Large intestine (tissue), 3 donors: ENCODE measurements around the gene SPSB3. TPM values are rescaled to one million over a fixed set of nuclear protein-coding genes. Genes with fewer than 3 reads are reported as not detected.

Experiments
- DNase-seq, 2 donors: peaks; one replicate each; pipeline versions ENCODE4 v3.0.0 to v3.0.0-alpha.2; 2013
- H3K27ac ChIP-seq: one replicate; pipeline ENCODE4 v1.5.1; 2013; ENCODE audit warnings: low read length
- H3K27me3 ChIP-seq: 2 replicates; pipeline ENCODE4 v1.6.1; 2013; ENCODE audit warnings: low read length; ENCODE audit not compliant: control insufficient read depth, insufficient read depth
- H3K36me3 ChIP-seq: 2 replicates; pipeline ENCODE4 v1.6.1; 2013; ENCODE audit warnings: low read length; ENCODE audit not compliant: control insufficient read depth, insufficient read depth
- H3K4me1 ChIP-seq: one replicate; pipeline ENCODE4 v1.6.1; 2013; ENCODE audit warnings: low read length; ENCODE audit not compliant: control insufficient read depth, insufficient read depth
- H3K4me3 ChIP-seq: one replicate; pipeline ENCODE4 v1.5.1; 2013; ENCODE audit warnings: low read length
- H3K9me3 ChIP-seq: one replicate; pipeline ENCODE4 v1.6.1; 2013; ENCODE audit warnings: mild to moderate bottlenecking, low read depth, low read length, moderate library complexity; ENCODE audit not compliant: control insufficient read depth
- WGBS: methylation state at CpG from one replicate; pipeline ENCODE4 v1.1.5; 2013; ENCODE audit warnings: low lambda C conversion rate; ENCODE audit not compliant: insufficient coverage; 5-methylcytosine and 5-hydroxymethylcytosine counted together
- polyA plus RNA-seq: library from polyadenylated mRNA; unstranded; fragments of 120-200 nt; gene quantifications from one replicate; pipeline ENCODE4 v1.2.1, GENCODE V29; 2013

SPSB3 gene
- polyA plus RNA-seq, 1 donor = 36.5 TPM

DNA sequence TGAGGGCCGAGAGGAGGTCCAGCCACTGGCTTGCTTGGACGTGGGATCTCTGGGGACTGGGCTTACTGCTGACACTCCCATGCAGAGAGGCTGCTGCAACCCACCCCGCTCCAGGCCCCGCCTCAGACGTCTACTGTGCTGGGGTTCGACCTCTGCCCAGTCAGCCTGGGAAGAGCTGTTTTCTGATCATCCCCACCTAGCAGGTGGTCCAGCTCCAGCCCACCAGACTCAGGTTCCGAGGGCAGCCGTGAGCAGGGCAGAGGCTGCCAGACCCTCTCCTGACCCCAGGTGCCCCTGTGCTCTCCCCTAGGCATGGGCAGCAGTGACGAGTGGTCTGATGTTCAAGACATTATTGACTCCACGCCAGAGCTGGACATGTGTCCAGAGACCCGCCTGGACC is 34.4 kb downstream of the SPSB3 start:
- Histone ChIP-seq H3K36me3 (peaks cover 79% of the 10 kb centered on the region), H3K4me1 (no peaks in the 10 kb centered on the region)
- no CpG with 5 or more reads among the region's 11 CpGs for WGBS

DNA sequence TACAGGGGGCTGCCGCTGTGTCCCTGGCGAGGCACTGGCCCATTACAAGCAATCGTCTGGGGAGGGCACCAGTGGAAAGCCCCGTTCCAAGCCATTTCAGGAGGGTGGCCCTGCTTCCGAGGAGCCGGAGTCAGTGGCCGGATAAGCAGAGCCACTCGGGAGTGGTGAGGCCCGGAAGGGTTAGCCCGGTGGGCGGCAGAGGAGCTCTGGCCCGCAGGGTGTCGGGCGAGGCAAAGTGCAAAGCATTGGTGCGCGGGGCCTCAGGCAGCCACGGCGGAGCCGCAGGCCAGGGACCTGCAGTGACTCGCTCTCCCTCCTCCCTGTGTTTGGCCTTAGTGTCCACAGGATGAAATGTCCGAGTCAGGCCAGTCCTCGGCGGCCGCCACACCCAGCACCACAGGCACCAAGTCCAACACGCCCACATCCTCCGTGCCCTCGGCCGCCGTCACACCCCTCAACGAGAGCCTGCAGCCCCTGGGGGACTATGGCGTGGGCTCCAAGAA is 35.6 kb downstream of the SPSB3 start:
- Histone ChIP-seq H3K4me3 (no peak overlapping the region), H3K9me3 (no peaks in the 10 kb centered on the region), H3K4me1 (no peaks in the 10 kb centered on the region), H3K36me3 (peaks cover 74% of the 10 kb centered on the region), H3K27me3 (no peaks in the 10 kb centered on the region), H3K27ac (no peak overlapping the region)
- WGBS = no CpG with 5 or more reads among the region's 31 CpGs
- DNase-seq = no peak

More for the DNA sequence above, 34.4 kb downstream of the SPSB3 start:
- no peaks in the 10 kb centered on the region for H3K9me3 ChIP-seq
- H3K27me3 ChIP-seq = no peaks in the 10 kb centered on the region
- H3K27ac ChIP-seq = no peak overlapping the region
- DNase-seq = no peak
- no peak overlapping the region for H3K4me3 ChIP-seq

DNA sequence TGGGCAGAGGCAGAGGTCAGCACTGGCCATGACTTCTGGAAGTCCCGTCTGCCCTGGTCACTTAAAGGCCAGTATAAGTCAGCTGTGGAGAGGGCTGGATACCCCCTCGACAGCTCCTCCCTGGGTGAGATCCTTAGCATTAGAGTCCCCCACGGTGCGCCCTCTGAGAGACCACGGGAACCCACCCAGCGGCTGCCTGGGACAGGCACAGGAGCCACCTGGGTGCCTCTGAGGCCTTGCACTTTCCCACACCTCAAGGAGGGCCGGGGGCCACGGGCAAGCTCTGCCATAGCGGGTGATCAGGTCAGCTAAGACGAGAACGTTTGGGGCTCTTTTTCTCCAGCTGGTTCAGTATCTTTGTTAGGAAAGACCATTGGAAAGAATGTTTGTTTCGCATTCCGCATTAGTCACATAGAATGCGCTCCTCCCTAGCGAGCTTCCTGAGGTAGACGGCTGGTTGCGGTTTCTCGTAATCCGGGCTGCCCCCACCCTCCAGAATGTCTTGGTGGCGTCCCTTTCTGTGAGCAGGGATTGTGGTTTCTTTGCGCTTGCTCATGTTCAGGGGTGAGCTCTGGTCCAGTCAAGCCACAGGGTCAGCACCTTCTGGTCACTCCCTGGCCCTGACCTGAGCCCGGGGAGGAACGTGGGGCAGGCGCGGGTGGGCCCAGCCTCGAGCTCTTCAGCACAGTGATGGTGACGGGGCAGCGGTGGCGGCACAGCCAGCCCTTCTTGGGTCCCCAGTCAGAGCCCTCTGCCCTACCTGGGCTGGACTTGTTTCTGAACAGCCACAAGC is 36.3 kb downstream of the SPSB3 start:
- Histone ChIP-seq H3K36me3 (peaks cover 73% of the 10 kb centered on the region), H3K27ac (no peak overlapping the region), H3K4me3 (no peak overlapping the region), H3K4me1 (no peaks in the 10 kb centered on the region), H3K9me3 (no peaks in the 10 kb centered on the region), H3K27me3 (no peaks in the 10 kb centered on the region)
- WGBS = no CpG with 5 or more reads among the region's 29 CpGs
- no peak for DNase-seq

DNA sequence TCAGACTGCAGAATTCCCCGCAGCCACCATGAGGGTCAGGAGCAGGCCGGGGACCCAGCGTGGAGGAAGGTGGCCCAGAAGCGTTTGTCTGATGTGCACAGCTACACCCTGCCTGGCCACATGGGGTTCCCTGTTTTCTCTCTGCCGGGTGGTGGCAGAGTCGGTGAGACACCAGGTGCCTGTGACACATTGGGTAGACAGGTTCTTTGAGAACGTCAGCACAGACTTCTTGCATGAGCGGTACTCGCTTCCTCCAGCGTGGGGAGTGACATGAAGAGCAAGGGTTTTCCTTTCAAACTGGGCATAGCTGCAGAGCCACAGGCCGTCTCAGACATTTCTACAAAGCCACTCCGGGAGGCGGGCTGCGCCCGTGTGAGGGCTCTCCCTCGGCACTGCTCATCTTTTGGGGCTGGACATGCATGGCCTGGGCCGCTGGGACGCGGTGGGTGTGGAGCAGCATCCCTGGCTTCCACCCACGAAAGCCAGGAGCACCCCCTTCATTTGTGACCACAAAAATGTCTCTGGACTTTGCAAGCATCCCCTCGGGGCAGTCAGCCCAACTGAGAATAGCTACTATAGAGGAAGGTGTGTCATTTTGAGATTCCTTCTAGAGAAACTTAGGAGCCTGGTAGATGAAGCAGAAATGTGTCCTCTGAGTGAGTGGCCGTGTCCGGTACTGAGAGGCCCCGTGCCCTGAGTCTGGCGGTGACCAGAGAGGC is 37.0 kb downstream of the SPSB3 start:
- no peaks in the 10 kb centered on the region for H3K9me3 ChIP-seq
- H3K4me1 ChIP-seq = no peaks in the 10 kb centered on the region
- peaks cover 73% of the 10 kb centered on the region for H3K36me3 ChIP-seq
- no CpG with 5 or more reads among the region's 25 CpGs for WGBS
- no peaks in the 10 kb centered on the region for H3K27me3 ChIP-seq
- no peak overlapping the region for H3K27ac ChIP-seq
- DNase-seq = no peak
- H3K4me3 ChIP-seq = no peak overlapping the region

DNA sequence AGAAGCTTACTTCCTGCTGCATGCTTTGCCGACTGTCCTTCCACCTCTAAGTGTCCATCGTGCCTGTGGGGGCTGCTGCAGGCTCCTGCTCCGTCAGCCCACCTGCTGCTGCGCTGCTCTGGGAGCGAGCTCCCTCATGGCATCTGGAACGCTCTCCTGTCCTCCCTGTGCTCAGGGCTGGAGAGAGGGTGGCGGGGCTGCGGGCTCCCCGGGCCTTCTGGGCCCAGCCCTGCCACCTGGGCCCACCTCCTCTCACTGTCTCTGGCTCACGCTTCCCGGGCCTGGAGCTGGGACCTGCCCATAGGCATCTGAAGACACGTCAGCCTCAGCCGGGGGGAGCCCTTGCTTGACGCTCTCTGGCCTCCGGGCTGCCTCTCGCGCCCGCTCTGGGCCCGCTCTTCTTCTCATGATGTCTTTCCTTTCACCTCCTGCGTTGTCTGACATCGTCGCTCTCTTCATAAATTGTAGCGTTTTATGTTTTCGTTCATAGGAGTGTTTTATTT is 38.0 kb downstream of the SPSB3 start:
- no peak for DNase-seq
- Histone ChIP-seq H3K4me3 (no peak overlapping the region), H3K27me3 (no peaks in the 10 kb centered on the region), H3K4me1 (no peaks in the 10 kb centered on the region), H3K9me3 (peaks cover 5% of the 10 kb centered on the region), H3K27ac (no peak overlapping the region), H3K36me3 (peaks cover 71% of the 10 kb centered on the region)
- 100% methylated on average over 8 of the region's 24 CpGs for WGBS

- H3K27me3 ChIP-seq = no peaks in the 10 kb centered on the region
- H3K4me1 ChIP-seq = no peaks in the 10 kb centered on the region
- no CpG with 5 or more reads among the region's 32 CpGs for WGBS
- no peak overlapping the region for H3K4me3 ChIP-seq
- H3K9me3 ChIP-seq = peaks cover 8% of the 10 kb centered on the region
- DNase-seq = no peak
- H3K36me3 ChIP-seq = peaks cover 64% of the 10 kb centered on the region
- H3K27ac ChIP-seq = no peak overlapping the region
Measured at GRCh38 chr16:1743376-1744337, 38.7 kb downstream of the SPSB3 start.

- peaks cover 47% of the 10 kb centered on the region for H3K36me3 ChIP-seq
- no peak overlapping the region for H3K4me3 ChIP-seq
- H3K27me3 ChIP-seq = no peaks in the 10 kb centered on the region
- H3K4me1 ChIP-seq = no peaks in the 10 kb centered on the region
- DNase-seq = no peak
- WGBS = no CpG with 5 or more reads among the region's 19 CpGs
- H3K27ac ChIP-seq = no peak overlapping the region
- peaks cover 9% of the 10 kb centered on the region for H3K9me3 ChIP-seq
Measured at GRCh38 chr16:1741553-1742165, 40.7 kb downstream of the SPSB3 start.

DNA sequence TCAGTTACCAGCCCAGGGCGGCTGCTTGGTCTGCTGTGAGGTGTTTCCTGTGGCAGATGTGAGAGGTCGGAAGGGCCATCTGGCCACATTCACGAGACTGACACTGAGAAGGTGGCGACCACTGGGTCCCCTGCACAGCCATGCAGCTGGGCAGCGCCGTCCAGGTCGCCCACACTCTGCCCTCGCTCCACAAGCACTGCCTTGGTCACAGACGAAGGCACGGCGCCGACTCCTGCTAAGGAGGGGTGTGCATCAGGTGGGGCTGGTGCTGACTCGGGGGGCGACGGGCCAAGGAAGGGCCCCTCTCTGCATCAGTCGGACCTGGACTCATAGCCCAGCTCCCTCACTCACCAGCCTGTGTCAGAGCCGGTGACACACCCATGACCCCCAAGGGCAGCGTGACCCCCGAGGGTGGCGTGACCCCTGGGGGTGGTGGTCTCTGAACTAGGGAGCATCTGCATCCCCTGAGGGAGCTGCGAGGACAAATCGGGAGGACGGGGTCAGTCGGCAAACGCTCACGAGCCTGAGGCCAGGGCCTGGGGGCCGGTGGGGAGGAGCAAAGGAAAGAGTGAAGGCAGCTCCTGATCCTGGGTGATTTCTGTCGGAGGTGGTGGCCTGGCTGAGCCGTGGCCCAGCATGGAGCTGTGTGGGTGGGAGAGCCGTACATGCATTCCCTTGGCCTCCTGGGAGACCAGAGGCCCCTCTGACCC is 41.4 kb downstream of the SPSB3 start:
- Histone ChIP-seq H3K27ac (no peak overlapping the region), H3K4me3 (no peak overlapping the region), H3K4me1 (no peaks in the 10 kb centered on the region), H3K9me3 (peaks cover 16% of the 10 kb centered on the region), H3K36me3 (peaks cover 42% of the 10 kb centered on the region), H3K27me3 (no peaks in the 10 kb centered on the region)
- no CpG with 5 or more reads among the region's 30 CpGs for WGBS
- DNase-seq = no peak

- no peak for DNase-seq
- Histone ChIP-seq H3K36me3 (peaks cover 35% of the 10 kb centered on the region), H3K27me3 (no peaks in the 10 kb centered on the region), H3K27ac (no peak overlapping the region), H3K4me1 (no peaks in the 10 kb centered on the region), H3K4me3 (no peak overlapping the region), H3K9me3 (peaks cover 16% of the 10 kb centered on the region)
- no CpG with 5 or more reads among the region's 33 CpGs for WGBS
Measured at GRCh38 chr16:1740234-1740633, 42.1 kb downstream of the SPSB3 start.
